Fibroblast of lung (primary cell): ENCODE results near the gene ST6GALNAC1. TPM values are rescaled to one million over a fixed set of nuclear protein-coding genes. Genes with fewer than 3 reads are reported as not detected.

Experiments
- DNase-seq, 2 donors: peaks; one replicate each; pipeline versions ENCODE4 v3.0.0 to v3.0.0-alpha.2; 2010; ENCODE audit warnings: low read depth in 2 of 2
- H2AFZ ChIP-seq: 2 replicates; pipeline ENCODE4 v1.5.1; 2012; ENCODE audit warnings: low read length, control low read depth, inconsistent platforms
- H3K27ac ChIP-seq: 2 replicates; pipeline ENCODE4 v1.5.1; 2011; ENCODE audit warnings: low read length, control low read depth; ENCODE audit not compliant: insufficient read depth
- H3K27me3 ChIP-seq: 2 replicates; pipeline ENCODE4 v1.5.1; 2011; ENCODE audit warnings: mild to moderate bottlenecking, low read length; ENCODE audit not compliant: control insufficient read depth, insufficient read depth
- H3K36me3 ChIP-seq: 2 replicates; pipeline ENCODE4 v1.5.1; 2011; ENCODE audit warnings: low read length; ENCODE audit not compliant: control insufficient read depth, insufficient read depth
- H3K4me1 ChIP-seq: 2 replicates; pipeline ENCODE4 v1.5.1; 2011; ENCODE audit warnings: low read length; ENCODE audit not compliant: control insufficient read depth, insufficient read depth; ENCODE audit errors: extremely low read depth
- H3K4me2 ChIP-seq: 2 replicates; pipeline ENCODE4 v1.5.1; 2011; ENCODE audit warnings: low read length, control low read depth; ENCODE audit not compliant: insufficient read depth; ENCODE audit errors: extremely low read depth
- H3K4me3 ChIP-seq, 4 experiments: fragments of 200-600 bp in 1 of 4; sonication (generic) in 1 of 4; replicated peaks in 1 of 4; 2 replicates each; pipeline ENCODE4 v1.5.1; 2011 to 2016; ENCODE audit warnings: low read length in 4 of 4, low read depth in 3 of 4, mild to moderate bottlenecking in 3 of 4, control low read depth in 2 of 4, inconsistent platforms in 1 of 4, mixed read lengths in 1 of 4; ENCODE audit not compliant: insufficient read depth in 1 of 4; ENCODE audit errors: control extremely low read depth in 1 of 4
- H3K79me2 ChIP-seq: 2 replicates; pipeline ENCODE4 v1.5.1; 2012; ENCODE audit warnings: mild to moderate bottlenecking, low read length, inconsistent platforms; ENCODE audit not compliant: control insufficient read depth, insufficient read depth
- H3K9ac ChIP-seq: 2 replicates; pipeline ENCODE4 v1.5.1; 2011; ENCODE audit warnings: mild to moderate bottlenecking, low read length, control low read depth; ENCODE audit not compliant: insufficient read depth
- H3K9me3 ChIP-seq: 2 replicates; pipeline ENCODE4 v1.5.1; 2012; ENCODE audit warnings: low read depth, low read length; ENCODE audit not compliant: control insufficient read depth, insufficient read depth
- H4K20me1 ChIP-seq: 2 replicates; pipeline ENCODE4 v1.5.1; 2011; ENCODE audit warnings: low read length; ENCODE audit not compliant: control insufficient read depth, insufficient read depth; ENCODE audit errors: extremely low read depth
- EZH2 ChIP-seq: IDR thresholded peaks from 2 replicates; pipeline ENCODE4 v1.5.1; 2012; ENCODE audit warnings: low read length, control low read depth, mild to moderate bottlenecking; ENCODE audit errors: missing control alignments
- polyA plus RNA-seq, 2 donors: library from polyadenylated mRNA; depleted of rRNA in 1 of 2; stranded (reverse) in 1 of 2; unstranded in 1 of 2; fragments of >200 nt; gene quantifications; 2 replicates each; pipeline ENCODE4 v1.2.1, GENCODE V29; 2011 to 2012; ENCODE audit warnings: missing spikeins in 1 of 2
- total RNA-seq: library from RNA; depleted of rRNA; stranded (reverse); fragments of >200 nt; gene quantifications from 2 replicates; pipeline ENCODE4 v1.2.1, GENCODE V29; 2014
- TF ChIP-seq, protein P1 (sequence below), 2 donors: IDR thresholded peaks in 1 of 2; conservative IDR thresholded peaks in 1 of 2; 1 replicate in 1 of 2; 2 replicates in 1 of 2; pipeline ENCODE4 v1.5.1; 2011 to 2012; ENCODE audit warnings: low read length in 2 of 2, control low read depth in 1 of 2, inconsistent platforms in 1 of 2, low read depth in 1 of 2, mild to moderate bottlenecking in 1 of 2

ST6GALNAC1 gene
- total and polyA plus RNA-seq, 2 donors (not counting 1 experiment from before 2014, with no cell fraction given), result not detected

DNA sequence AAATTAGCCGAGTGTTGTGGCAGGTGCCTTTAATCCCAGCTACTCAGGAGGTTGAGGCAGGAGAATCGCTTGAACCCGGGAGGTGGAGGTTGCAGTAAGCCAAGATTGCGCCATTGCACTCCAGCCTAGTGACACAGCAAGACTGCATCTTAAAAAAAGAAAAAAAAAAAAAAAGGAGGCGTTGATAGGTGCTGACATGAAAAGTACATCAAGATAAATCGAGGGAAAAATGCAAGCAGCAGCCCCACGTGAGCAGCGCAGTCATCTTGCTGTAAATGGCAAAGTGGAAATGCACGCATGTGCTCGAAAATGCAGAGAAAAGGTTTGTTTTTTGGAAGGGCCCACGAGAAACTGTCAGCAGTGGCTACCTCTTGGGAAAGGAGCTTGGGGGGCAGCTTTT lies 46.3 kb upstream of the ST6GALNAC1 start:
- Histone ChIP-seq H3K27ac (no peak overlapping the region), H2AFZ (no peak overlapping the region), H3K79me2 (peaks cover 21% of the 10 kb centered on the region), H3K9me3 (no peaks in the 10 kb centered on the region), H3K4me1 (peaks cover 16% of the 10 kb centered on the region), H3K36me3 (peaks cover 4% of the 10 kb centered on the region), H3K9ac (no peak overlapping the region), H3K4me3 (no peak overlapping the region), H3K4me2 (no peak overlapping the region), H3K27me3 (no peaks in the 10 kb centered on the region), H4K20me1 (no peaks in the 10 kb centered on the region)
- DNase-seq, result no peak
- TF ChIP-seq EZH2, result no peak
- TF ChIP-seq, protein P1, sequence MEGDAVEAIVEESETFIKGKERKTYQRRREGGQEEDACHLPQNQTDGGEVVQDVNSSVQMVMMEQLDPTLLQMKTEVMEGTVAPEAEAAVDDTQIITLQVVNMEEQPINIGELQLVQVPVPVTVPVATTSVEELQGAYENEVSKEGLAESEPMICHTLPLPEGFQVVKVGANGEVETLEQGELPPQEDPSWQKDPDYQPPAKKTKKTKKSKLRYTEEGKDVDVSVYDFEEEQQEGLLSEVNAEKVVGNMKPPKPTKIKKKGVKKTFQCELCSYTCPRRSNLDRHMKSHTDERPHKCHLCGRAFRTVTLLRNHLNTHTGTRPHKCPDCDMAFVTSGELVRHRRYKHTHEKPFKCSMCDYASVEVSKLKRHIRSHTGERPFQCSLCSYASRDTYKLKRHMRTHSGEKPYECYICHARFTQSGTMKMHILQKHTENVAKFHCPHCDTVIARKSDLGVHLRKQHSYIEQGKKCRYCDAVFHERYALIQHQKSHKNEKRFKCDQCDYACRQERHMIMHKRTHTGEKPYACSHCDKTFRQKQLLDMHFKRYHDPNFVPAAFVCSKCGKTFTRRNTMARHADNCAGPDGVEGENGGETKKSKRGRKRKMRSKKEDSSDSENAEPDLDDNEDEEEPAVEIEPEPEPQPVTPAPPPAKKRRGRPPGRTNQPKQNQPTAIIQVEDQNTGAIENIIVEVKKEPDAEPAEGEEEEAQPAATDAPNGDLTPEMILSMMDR (conservative IDR thresholded peaks at IDR 0.05 in 1 of 2, IDR thresholded peaks at IDR 0.05 in 1 of 2; ENCODE audit: low read depth in 1 of 2, low read length in 2 of 2), result no peak

DNA sequence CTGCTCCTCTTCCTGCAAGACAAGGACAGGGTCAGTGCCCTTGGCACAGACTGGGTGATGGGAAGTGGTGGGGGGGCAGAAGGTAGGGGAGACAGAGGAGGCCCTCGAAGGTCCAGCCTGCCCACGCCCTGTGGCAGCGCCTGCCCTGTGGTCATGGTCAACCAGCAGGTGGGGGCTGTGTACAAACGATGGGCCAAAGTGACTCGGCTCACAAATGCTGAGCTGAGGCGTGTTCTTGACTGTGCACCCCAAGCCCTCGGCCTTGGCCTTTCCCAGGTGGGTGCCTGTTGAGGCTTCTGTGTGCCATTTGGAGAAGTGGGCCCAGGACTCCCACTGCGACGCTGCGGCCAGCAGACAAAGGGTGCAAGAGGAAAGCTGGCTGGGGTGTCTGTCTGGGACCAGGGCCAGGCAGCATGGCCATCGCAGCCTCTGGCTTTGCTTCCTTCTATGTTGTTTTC lies 44.6 kb upstream of the ST6GALNAC1 start:
- no peak overlapping the region for H2AFZ ChIP-seq
- peak in 1 of 2 donors; percentile 41 for DNase-seq

DNA sequence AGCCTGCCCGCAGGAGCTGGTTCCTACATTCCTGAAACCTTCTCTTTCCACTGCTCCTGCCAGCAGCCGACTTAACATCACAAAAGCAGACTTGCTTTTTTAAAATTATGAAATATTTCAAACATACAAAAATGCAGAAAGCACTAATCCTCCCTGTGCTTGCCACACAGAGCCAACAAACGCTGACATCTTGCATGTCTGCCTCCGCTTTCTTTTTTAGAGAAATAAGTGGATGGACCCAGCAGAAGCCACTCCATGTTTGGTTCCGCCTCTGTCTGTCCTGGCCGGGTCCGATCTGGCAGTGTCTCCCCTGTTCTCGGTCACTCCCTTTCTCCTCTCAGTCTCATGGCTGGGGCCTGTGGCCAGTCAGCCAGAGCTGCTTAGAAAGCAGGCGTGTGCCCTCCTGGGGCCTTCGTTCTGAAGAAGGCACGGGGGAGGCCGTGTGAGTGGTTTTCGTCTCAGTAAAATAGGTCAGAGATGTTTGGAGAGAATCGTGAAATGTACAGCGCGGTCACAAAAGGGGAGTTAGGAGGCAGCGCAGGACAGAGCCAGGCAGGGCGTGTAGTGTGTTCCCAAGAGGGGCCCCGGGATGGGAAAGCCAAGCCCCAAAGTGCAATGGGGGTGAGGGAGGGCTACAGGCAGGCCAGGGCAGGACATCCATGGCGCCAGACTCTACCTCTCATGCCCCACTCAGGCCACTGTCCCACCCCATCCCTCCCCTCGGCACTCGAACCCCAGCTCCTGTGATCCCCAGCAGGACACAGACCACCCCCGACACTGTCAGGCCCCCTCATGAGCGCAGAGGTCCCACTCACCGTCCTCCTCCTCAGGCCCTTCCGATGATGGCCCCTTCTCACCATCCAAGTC lies 44.0 kb upstream of the ST6GALNAC1 start:
- H2AFZ ChIP-seq, result no peak overlapping the region
- H3K4me2 ChIP-seq, result peak overlapping the region; percentile 65
- no peak for DNase-seq
- H3K9ac ChIP-seq, result no peak overlapping the region
- peaks cover 15% of the 10 kb centered on the region for H3K79me2 ChIP-seq
- no peak overlapping the region for H3K4me3 ChIP-seq
- H3K27me3 ChIP-seq, result no peaks in the 10 kb centered on the region
- H3K36me3 ChIP-seq, result peaks cover 14% of the 10 kb centered on the region
- TF ChIP-seq, protein P1 (conservative IDR thresholded peaks at IDR 0.05 in 1 of 2, IDR thresholded peaks at IDR 0.05 in 1 of 2; ENCODE audit: low read depth in 1 of 2, low read length in 2 of 2), result no peak
- no peak for TF ChIP-seq EZH2
- peak overlapping the region; percentile 60 for H3K27ac ChIP-seq
- no peaks in the 10 kb centered on the region for H3K9me3 ChIP-seq
- no peaks in the 10 kb centered on the region for H4K20me1 ChIP-seq
- H3K4me1 ChIP-seq, result peaks cover 18% of the 10 kb centered on the region

More for the DNA sequence above, 44.6 kb upstream of the ST6GALNAC1 start:
- H4K20me1 ChIP-seq, result no peaks in the 10 kb centered on the region
- H3K4me2 ChIP-seq, result peak overlapping the region; percentile 65
- no peaks in the 10 kb centered on the region for H3K27me3 ChIP-seq
- H3K9ac ChIP-seq, result no peak overlapping the region
- no peaks in the 10 kb centered on the region for H3K9me3 ChIP-seq
- peaks cover 16% of the 10 kb centered on the region for H3K4me1 ChIP-seq
- H3K27ac ChIP-seq, result peak overlapping the region; percentile 60
- H3K36me3 ChIP-seq, result peaks cover 10% of the 10 kb centered on the region
- no peak overlapping the region for H3K4me3 ChIP-seq
- TF ChIP-seq, protein P1 (conservative IDR thresholded peaks at IDR 0.05 in 1 of 2, IDR thresholded peaks at IDR 0.05 in 1 of 2; ENCODE audit: low read depth in 1 of 2, low read length in 2 of 2), result no peak
- TF ChIP-seq EZH2, result no peak
- peaks cover 15% of the 10 kb centered on the region for H3K79me2 ChIP-seq
